HEK293 (cell line): ENCODE measurements around the gene ECM1.

Experiments used
- CTCF ChIA-PET: fragments of 350-600 bp; formaldehyde crosslinking; extraction: SDS; loops from one replicate; lab custom pipeline; 2021; ENCODE audit warnings: antibody characterized with exemption; lab: Yijun Ruan, JAX
- POLR2A ChIA-PET: fragments of 300-600 bp; formaldehyde crosslinking; extraction: SDS; loops from one replicate; lab custom pipeline; 2020; ENCODE audit warnings: antibody characterized with exemption, inconsistent platforms; lab: Yijun Ruan, JAX
- H3K27ac ChIP-seq: fragments of 200-500 bp; sonication (Bioruptor generic); 2 replicates; pipeline ENCODE4 v1.5.1; 2014; ENCODE audit warnings: low read depth, low read length, control low read depth, inconsistent platforms; ENCODE audit errors: extremely low read depth
- H3K36me3 ChIP-seq, 2 experiments: fragments of 200-500 bp in 1 of 2; sonication (Bioruptor generic) in 1 of 2; 1 replicate in 1 of 2; 2 replicates in 1 of 2; pipeline ENCODE4 v1.5.1; 2014 to 2017; ENCODE audit warnings: inconsistent platforms in 2 of 2, low read length in 2 of 2; ENCODE audit not compliant: control insufficient read depth in 2 of 2, insufficient read depth in 1 of 2
- H3K4me1 ChIP-seq: fragments of 200-500 bp; sonication (Bioruptor generic); 2 replicates; pipeline ENCODE4 v1.5.1; 2014; ENCODE audit warnings: mild to moderate bottlenecking, low read length, inconsistent platforms; ENCODE audit not compliant: control insufficient read depth, insufficient read depth
- H3K4me3 ChIP-seq: 2 replicates; pipeline ENCODE4 v1.5.1; 2011; ENCODE audit warnings: low read depth, mild to moderate bottlenecking, control low read depth, low read length, moderate library complexity
- H3K9me3 ChIP-seq: fragments of 200-500 bp; sonication (Bioruptor generic); 2 replicates; pipeline ENCODE4 v1.5.1; 2014; ENCODE audit warnings: low read depth, low read length, inconsistent platforms; ENCODE audit not compliant: control insufficient read depth, insufficient read depth
- BCL11A ChIP-seq: fragments of 450-650 bp; formaldehyde crosslinking; IDR thresholded peaks from 2 replicates; pipeline ENCODE4 v1.5.1; 2016; ENCODE audit warnings: low read depth, missing biosample characterization, missing genetic modification characterization
- GFI1B ChIP-seq: fragments of 450-650 bp; formaldehyde crosslinking; IDR thresholded peaks from 2 replicates; pipeline ENCODE4 v1.5.1; 2016; ENCODE audit warnings: missing biosample characterization, missing genetic modification characterization
- GLIS1 ChIP-seq: fragments of 450-650 bp; formaldehyde crosslinking; IDR thresholded peaks from 2 replicates; pipeline ENCODE4 v1.5.1; 2016; ENCODE audit warnings: missing biosample characterization, missing genetic modification characterization
- GLIS2 ChIP-seq: fragments of 450-650 bp; formaldehyde crosslinking; IDR thresholded peaks from 2 replicates; pipeline ENCODE4 v1.5.1; 2016; ENCODE audit warnings: missing biosample characterization, missing genetic modification characterization
- KLF17 ChIP-seq: fragments of 450-650 bp; formaldehyde crosslinking; IDR thresholded peaks from 2 replicates; pipeline ENCODE4 v1.5.1; 2016; ENCODE audit warnings: missing biosample characterization, missing genetic modification characterization
- KLF7 ChIP-seq: fragments of 450-650 bp; formaldehyde crosslinking; IDR thresholded peaks from 2 replicates; pipeline ENCODE4 v1.5.1; 2016; ENCODE audit warnings: missing biosample characterization, missing genetic modification characterization, borderline replicate concordance
- SCRT2 ChIP-seq: fragments of 450-650 bp; formaldehyde crosslinking; IDR thresholded peaks from 2 replicates; pipeline ENCODE4 v1.5.1; 2016; ENCODE audit warnings: missing biosample characterization, missing genetic modification characterization
- SP7 ChIP-seq: fragments of 450-650 bp; formaldehyde crosslinking; IDR thresholded peaks from 2 replicates; pipeline ENCODE4 v1.5.1; 2016; ENCODE audit warnings: missing biosample characterization, missing genetic modification characterization
- ZBTB21 ChIP-seq: fragments of 450-650 bp; formaldehyde crosslinking; IDR thresholded peaks from 2 replicates; pipeline ENCODE4 v1.5.1; 2017; ENCODE audit warnings: missing biosample characterization, missing genetic modification characterization
- ZEB2 ChIP-seq: fragments of 450-650 bp; formaldehyde crosslinking; IDR thresholded peaks from 2 replicates; pipeline ENCODE4 v1.5.1; 2016; ENCODE audit warnings: missing biosample characterization, missing genetic modification characterization
- ZIC2 ChIP-seq: fragments of 450-650 bp; formaldehyde crosslinking; IDR thresholded peaks from 2 replicates; pipeline ENCODE4 v1.5.1; 2016; ENCODE audit warnings: missing biosample characterization, missing genetic modification characterization
- ZNF121 ChIP-seq: fragments of 450-650 bp; formaldehyde crosslinking; IDR thresholded peaks from 2 replicates; pipeline ENCODE4 v1.5.1; 2016; ENCODE audit warnings: missing biosample characterization, missing genetic modification characterization
- ZNF335 ChIP-seq: fragments of 450-650 bp; formaldehyde crosslinking; conservative IDR thresholded peaks from 2 replicates; pipeline ENCODE4 v1.5.1; 2016; ENCODE audit warnings: missing biosample characterization, missing genetic modification characterization
- ZNF473 ChIP-seq: fragments of 450-650 bp; formaldehyde crosslinking; IDR thresholded peaks from 2 replicates; pipeline ENCODE4 v1.5.1; 2017; ENCODE audit warnings: missing biosample characterization, missing genetic modification characterization
- ZNF626 ChIP-seq: fragments of 450-650 bp; sonication (Bioruptor Pico); formaldehyde crosslinking; IDR thresholded peaks from 2 replicates; pipeline ENCODE4 v1.5.1; 2018; ENCODE audit warnings: missing biosample characterization, missing genetic modification characterization, inconsistent platforms
- ZNF660 ChIP-seq: fragments of 450-650 bp; IDR thresholded peaks from 2 replicates; pipeline ENCODE4 v1.5.1; 2018; ENCODE audit warnings: missing biosample characterization, mild to moderate bottlenecking, missing genetic modification characterization
- ZNF792 ChIP-seq: fragments of 450-650 bp; formaldehyde crosslinking; IDR thresholded peaks from 2 replicates; pipeline ENCODE4 v1.5.1; 2016; ENCODE audit warnings: missing biosample characterization, missing genetic modification characterization
- ZSCAN18 ChIP-seq: fragments of 450-650 bp; formaldehyde crosslinking; IDR thresholded peaks from 2 replicates; pipeline ENCODE4 v1.5.1; 2016; ENCODE audit warnings: missing biosample characterization, missing genetic modification characterization

The ECM1 gene

GRCh38 chr1:150535511-150536287 is 27.8 kb downstream of the ECM1 start:
- CTCF ChIA-PET: interaction anchor here (0.6 to 8.5 kb wide), 3 partner anchors 18 to 283 kb away, joined by 3 to 54 read pairs (median 50); partner anchors contain the start of gene FALEC
- no peaks in the 10 kb centered on the region for H3K4me1 ChIP-seq
- no peaks in the 10 kb centered on the region for H3K36me3 ChIP-seq
- H3K9me3 ChIP-seq: no peaks in the 10 kb centered on the region
- TF ChIP-seq ZNF626: no peak
- no peak for TF ChIP-seq SCRT2
- TF ChIP-seq, all 188 proteins: peak for 0
- POLR2A ChIA-PET: interaction anchor here (0.6 kb wide), 1 partner anchor 34 kb away, joined by 3 read pairs; no protein-coding TSS in a partner anchor
- H3K4me3 ChIP-seq: no peak overlapping the region
- no peak overlapping the region for H3K27ac ChIP-seq

GRCh38 chr1:150536836-150537731 is 29.2 kb downstream of the ECM1 start:
- H3K4me3 ChIP-seq: no peak overlapping the region
- ChIA-PET POLR2A (interaction anchor here (0.7 to 2.0 kb wide), 5 partner anchors 11 to 287 kb away, joined by 3 to 8 read pairs (median 3); partner anchors contain the start of genes FALEC and MCL1), CTCF (interaction anchor here (1.3 to 8.5 kb wide), 2 partner anchors 23 to 281 kb away, joined by 6 to 54 read pairs; no protein-coding TSS in a partner anchor)
- TF ChIP-seq ZIC2 (tag by site-specific recombination): peak; percentile 92
- peak; percentile 68 for TF ChIP-seq SP7 (tag by site-specific recombination)
- peak; percentile 94 for TF ChIP-seq GLIS1 (tag by site-specific recombination)
- no peak for TF ChIP-seq KLF7 (tag by site-specific recombination)
- TF ChIP-seq ZNF121: no peak
- TF ChIP-seq ZBTB21 (tag by site-specific recombination): 0 out of 2 replicates have a peak, but pooled peaks have one; percentile 23
- TF ChIP-seq KLF17 (tag by site-specific recombination): 0 out of 2 replicates have a peak, but pooled peaks have one; percentile 22
- TF ChIP-seq ZNF660 (tag by site-specific recombination): peak; percentile 32; the same call in 1 of the 2 replicates
- TF ChIP-seq GLIS2 (tag by site-specific recombination): 0 out of 2 replicates have a peak, but pooled peaks have one; percentile 7
- no peak for TF ChIP-seq ZSCAN18 (tag by site-specific recombination)
- no peak for TF ChIP-seq ZEB2 (tag by site-specific recombination)
- 0 out of 2 replicates have a peak, but pooled peaks have one; percentile 21 for TF ChIP-seq ZNF335 (tag by site-specific recombination)
- no peak for TF ChIP-seq GFI1B (tag by site-specific recombination)
- TF ChIP-seq BCL11A (tag by site-specific recombination): no peak
- no peak for TF ChIP-seq ZNF473 (tag by site-specific recombination)
- no peak for TF ChIP-seq ZNF792 (tag by site-specific recombination)
- no peak overlapping the region for H3K27ac ChIP-seq
- H3K9me3 ChIP-seq: no peaks in the 10 kb centered on the region
- H3K36me3 ChIP-seq: no peaks in the 10 kb centered on the region
- no peaks in the 10 kb centered on the region for H3K4me1 ChIP-seq
